ENCODE data around the gene MRPL20.

Gene MRPL20

GRCh38 chr1:1441002-1441888, 34.2 kb upstream of the MRPL20 start:
- H3K36me3 ChIP-seq (ENCODE audit: control insufficient read depth, insufficient read depth, low read length) = no peaks in the 10 kb centered on the region
- no peak overlapping the region for H3K4me2 ChIP-seq (ENCODE audit: low read length)
- no peaks in the 10 kb centered on the region for H3K4me1 ChIP-seq
- no peak overlapping the region for H3K4me3 ChIP-seq (ENCODE audit: low read depth, low read length)
- no peaks in the 10 kb centered on the region for H3K79me2 ChIP-seq
- no peaks in the 10 kb centered on the region for H3K9me3 ChIP-seq (ENCODE audit: control insufficient read depth, low read length)
- H3K27ac ChIP-seq = no peak overlapping the region
- peak overlapping the region; percentile 62 for H2AFZ ChIP-seq
- TF ChIP-seq CTCF (IDR thresholded peaks at IDR 0.05) = peak; percentile 65
- H3K27me3 ChIP-seq (ENCODE audit: control insufficient read depth, insufficient read depth, low read length) = no peaks in the 10 kb centered on the region
- no peak overlapping the region for H3K9ac ChIP-seq

GRCh38 chr1:1440262-1441001, 33.3 kb upstream of the MRPL20 start:
- Histone ChIP-seq H3K9me3 (ENCODE audit: control insufficient read depth, low read length) (no peaks in the 10 kb centered on the region), H3K36me3 (ENCODE audit: control insufficient read depth, insufficient read depth, low read length) (no peaks in the 10 kb centered on the region), H3K27ac (no peak overlapping the region), H3K27me3 (ENCODE audit: control insufficient read depth, insufficient read depth, low read length) (no peaks in the 10 kb centered on the region), H2AFZ (peak overlapping the region; percentile 62), H3K9ac (no peak overlapping the region), H3K4me1 (no peaks in the 10 kb centered on the region), H3K79me2 (no peaks in the 10 kb centered on the region), H3K4me3 (ENCODE audit: low read depth, low read length) (no peak overlapping the region), H3K4me2 (ENCODE audit: low read length) (no peak overlapping the region)
- TF ChIP-seq CTCF (IDR thresholded peaks at IDR 0.05) = no peak

- H3K4me2 ChIP-seq (ENCODE audit: low read length) = no peak overlapping the region
- H3K79me2 ChIP-seq = no peaks in the 10 kb centered on the region
- no peaks in the 10 kb centered on the region for H3K9me3 ChIP-seq (ENCODE audit: control insufficient read depth, low read length)
- no peak overlapping the region for H3K9ac ChIP-seq
- no peaks in the 10 kb centered on the region for H3K36me3 ChIP-seq (ENCODE audit: control insufficient read depth, insufficient read depth, low read length)
- H3K27me3 ChIP-seq (ENCODE audit: control insufficient read depth, insufficient read depth, low read length) = no peaks in the 10 kb centered on the region
- no peak overlapping the region for H2AFZ ChIP-seq
- no peak overlapping the region for H3K4me3 ChIP-seq (ENCODE audit: low read depth, low read length)
- H3K4me1 ChIP-seq = no peaks in the 10 kb centered on the region
- no peak overlapping the region for H3K27ac ChIP-seq
- TF ChIP-seq CTCF (IDR thresholded peaks at IDR 0.05) = no peak
Measured at GRCh38 chr1:1439546-1440261, 32.6 kb upstream of the MRPL20 start.

- Histone ChIP-seq H3K9me3 (ENCODE audit: control insufficient read depth, low read length) (no peaks in the 10 kb centered on the region), H3K9ac (no peak overlapping the region), H3K4me3 (ENCODE audit: low read depth, low read length) (no peak overlapping the region), H3K36me3 (ENCODE audit: control insufficient read depth, insufficient read depth, low read length) (no peaks in the 10 kb centered on the region), H3K4me2 (ENCODE audit: low read length) (no peak overlapping the region), H3K27ac (no peak overlapping the region), H3K27me3 (ENCODE audit: control insufficient read depth, insufficient read depth, low read length) (no peaks in the 10 kb centered on the region), H2AFZ (no peak overlapping the region), H3K79me2 (no peaks in the 10 kb centered on the region), H3K4me1 (no peaks in the 10 kb centered on the region)
- TF ChIP-seq CTCF (IDR thresholded peaks at IDR 0.05) = no peak
Measured at GRCh38 chr1:1438531-1439381, 31.7 kb upstream of the MRPL20 start.
